Right lobe of liver (tissue), 4 donors: ENCODE data around the gene FARS2.

Source experiments
- POLR2A ChIP-seq: fragments of 450-650 bp; IDR thresholded peaks from one replicate; pipeline ENCODE4 v1.6.1; 2017; ENCODE audit warnings: antibody characterized with exemption, mild to moderate bottlenecking
- TF ChIP-seq, protein P1 (sequence below), 4 donors: fragments of 200-600 bp in 3 of 4; fragments of 450-650 bp in 1 of 4; IDR thresholded peaks; one replicate each; pipeline versions ENCODE4 v1.5.1 to v1.8.0; 2016 to 2022; ENCODE audit warnings: antibody characterized with exemption in 4 of 4, mild to moderate bottlenecking in 2 of 4
- donor health status: DM: no; HTN: no; CAD: no.
- donor health status: DM: no; HTN: no; CAD: no.
- donor health status: DM: no; HTN: yes; CAD: no.

DNA sequence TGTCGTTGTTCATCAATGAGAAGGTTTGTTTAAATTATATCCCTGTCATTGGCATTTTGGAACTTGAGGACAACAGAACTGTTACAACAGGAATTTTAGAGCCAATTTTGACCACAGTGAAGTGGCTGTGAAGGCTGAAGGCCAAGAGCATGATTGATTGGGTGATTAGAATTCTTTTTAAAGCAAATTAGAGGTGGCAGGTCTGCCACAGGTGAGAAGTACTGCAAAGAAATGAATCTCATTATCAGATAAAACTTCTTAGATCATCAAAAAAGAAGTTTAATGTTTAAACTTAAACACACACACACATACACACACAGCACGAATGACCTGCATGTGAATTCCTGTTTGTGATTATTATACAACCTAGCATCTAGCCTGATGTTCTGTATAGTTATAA is 32.4 kb downstream of the FARS2 start:
- TF ChIP-seq, protein P1, sequence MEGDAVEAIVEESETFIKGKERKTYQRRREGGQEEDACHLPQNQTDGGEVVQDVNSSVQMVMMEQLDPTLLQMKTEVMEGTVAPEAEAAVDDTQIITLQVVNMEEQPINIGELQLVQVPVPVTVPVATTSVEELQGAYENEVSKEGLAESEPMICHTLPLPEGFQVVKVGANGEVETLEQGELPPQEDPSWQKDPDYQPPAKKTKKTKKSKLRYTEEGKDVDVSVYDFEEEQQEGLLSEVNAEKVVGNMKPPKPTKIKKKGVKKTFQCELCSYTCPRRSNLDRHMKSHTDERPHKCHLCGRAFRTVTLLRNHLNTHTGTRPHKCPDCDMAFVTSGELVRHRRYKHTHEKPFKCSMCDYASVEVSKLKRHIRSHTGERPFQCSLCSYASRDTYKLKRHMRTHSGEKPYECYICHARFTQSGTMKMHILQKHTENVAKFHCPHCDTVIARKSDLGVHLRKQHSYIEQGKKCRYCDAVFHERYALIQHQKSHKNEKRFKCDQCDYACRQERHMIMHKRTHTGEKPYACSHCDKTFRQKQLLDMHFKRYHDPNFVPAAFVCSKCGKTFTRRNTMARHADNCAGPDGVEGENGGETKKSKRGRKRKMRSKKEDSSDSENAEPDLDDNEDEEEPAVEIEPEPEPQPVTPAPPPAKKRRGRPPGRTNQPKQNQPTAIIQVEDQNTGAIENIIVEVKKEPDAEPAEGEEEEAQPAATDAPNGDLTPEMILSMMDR (IDR thresholded peaks at IDR 0.05), result no peak
- no peak for TF ChIP-seq POLR2A
